Mucosa of rectum (tissue), 2 donors: ENCODE measurements around the gene ZPBP.

Experiments used
- H3K27ac ChIP-seq, 2 donors: one replicate each; pipeline ENCODE4 v1.7.0; 2013; ENCODE audit warnings: inconsistent platforms in 2 of 2, low read depth in 2 of 2, low read length in 2 of 2
- H3K27me3 ChIP-seq, 2 donors: one replicate each; pipeline ENCODE4 v1.7.0; 2013; ENCODE audit warnings: low read length in 2 of 2; ENCODE audit not compliant: control insufficient read depth in 2 of 2, insufficient read depth in 2 of 2
- H3K36me3 ChIP-seq, 2 donors: one replicate each; pipeline ENCODE4 v1.7.0; 2013; ENCODE audit warnings: low read length in 2 of 2; ENCODE audit not compliant: control insufficient read depth in 2 of 2, insufficient read depth in 2 of 2
- H3K4me1 ChIP-seq, 2 donors: one replicate each; pipeline ENCODE4 v1.7.0; 2013; ENCODE audit warnings: low read length in 2 of 2, mild to moderate bottlenecking in 1 of 2; ENCODE audit not compliant: control insufficient read depth in 2 of 2, insufficient read depth in 2 of 2
- H3K4me3 ChIP-seq, 2 donors: one replicate each; pipeline ENCODE4 v1.7.0; 2013; ENCODE audit warnings: low read length in 2 of 2
- H3K9ac ChIP-seq, 2 donors: one replicate each; pipeline ENCODE4 v1.7.0; 2013; ENCODE audit warnings: low read length in 2 of 2, low read depth in 1 of 2, mild to moderate bottlenecking in 1 of 2
- H3K9me3 ChIP-seq, 2 donors: one replicate each; pipeline ENCODE4 v1.7.0; 2013; ENCODE audit warnings: low read length in 2 of 2; ENCODE audit not compliant: control insufficient read depth in 2 of 2
- donor health status: healthy.
- donor health status: Normal muscosa, but diverticular disease.

The ZPBP gene

GRCh38 chr7:49937608-49938007 lies 155.4 kb downstream of the ZPBP start:
- Histone ChIP-seq H3K9ac (no peak overlapping the region), H3K4me3 (no peak overlapping the region), H3K27ac (no peak overlapping the region), H3K4me1 (no peaks in the 10 kb centered on the region), H3K9me3 (peaks cover 0 to 3% of the 10 kb centered on the region in 2 donors), H3K27me3 (no peaks in the 10 kb centered on the region), H3K36me3 (no peaks in the 10 kb centered on the region)

GRCh38 chr7:49931627-49932026 lies 161.4 kb downstream of the ZPBP start:
- Histone ChIP-seq H3K4me1 (no peaks in the 10 kb centered on the region), H3K9me3 (peaks cover 2 to 5% of the 10 kb centered on the region in 2 donors), H3K27me3 (no peaks in the 10 kb centered on the region), H3K36me3 (no peaks in the 10 kb centered on the region), H3K9ac (no peak overlapping the region), H3K27ac (no peak overlapping the region), H3K4me3 (no peak overlapping the region)

GRCh38 chr7:49928787-49929186 lies 164.3 kb downstream of the ZPBP start:
- no peak overlapping the region for H3K4me3 ChIP-seq
- H3K9ac ChIP-seq, result no peak overlapping the region
- no peaks in the 10 kb centered on the region for H3K27me3 ChIP-seq
- no peaks in the 10 kb centered on the region for H3K4me1 ChIP-seq
- no peaks in the 10 kb centered on the region for H3K36me3 ChIP-seq
- H3K27ac ChIP-seq, result no peak overlapping the region
- peaks cover 2 to 3% of the 10 kb centered on the region in 2 donors for H3K9me3 ChIP-seq

GRCh38 chr7:49927631-49928030 lies 165.4 kb downstream of the ZPBP start:
- Histone ChIP-seq H3K27me3 (no peaks in the 10 kb centered on the region), H3K4me1 (no peaks in the 10 kb centered on the region), H3K36me3 (no peaks in the 10 kb centered on the region), H3K9me3 (peaks cover 2 to 3% of the 10 kb centered on the region in 2 donors), H3K9ac (no peak overlapping the region), H3K4me3 (no peak overlapping the region), H3K27ac (no peak overlapping the region)

- H3K27ac ChIP-seq, result no peak overlapping the region
- no peaks in the 10 kb centered on the region for H3K4me1 ChIP-seq
- H3K9me3 ChIP-seq, result peaks cover 1 to 3% of the 10 kb centered on the region in 2 donors
Observed at GRCh38 chr7:49926720-49927119, 166.3 kb downstream of the ZPBP start.

GRCh38 chr7:49911909-49912308 lies 181.1 kb downstream of the ZPBP start:
- Histone ChIP-seq H3K27ac (no peak overlapping the region), H3K9ac (no peak overlapping the region), H3K9me3 (no peaks in the 10 kb centered on the region)

More at GRCh38 chr7:49926720-49927119, 166.3 kb downstream of the ZPBP start:
- Histone ChIP-seq H3K36me3 (no peaks in the 10 kb centered on the region), H3K4me3 (no peak overlapping the region), H3K27me3 (no peaks in the 10 kb centered on the region), H3K9ac (no peak overlapping the region)

GRCh38 chr7:49894543-49894942 lies 198.5 kb downstream of the ZPBP start:
- no peaks in the 10 kb centered on the region for H3K27me3 ChIP-seq
- H3K36me3 ChIP-seq, result no peaks in the 10 kb centered on the region
- no peak overlapping the region for H3K9ac ChIP-seq
- no peak overlapping the region for H3K27ac ChIP-seq
- H3K4me1 ChIP-seq, result no peaks in the 10 kb centered on the region
- no peaks in the 10 kb centered on the region for H3K9me3 ChIP-seq
- no peak overlapping the region for H3K4me3 ChIP-seq

More at GRCh38 chr7:49911909-49912308, 181.1 kb downstream of the ZPBP start:
- Histone ChIP-seq H3K4me3 (no peak overlapping the region), H3K36me3 (no peaks in the 10 kb centered on the region), H3K27me3 (no peaks in the 10 kb centered on the region), H3K4me1 (no peaks in the 10 kb centered on the region)

- H3K27ac ChIP-seq, result no peak overlapping the region
- no peaks in the 10 kb centered on the region for H3K36me3 ChIP-seq
- no peaks in the 10 kb centered on the region for H3K27me3 ChIP-seq
- no peak overlapping the region for H3K9ac ChIP-seq
- H3K9me3 ChIP-seq, result no peaks in the 10 kb centered on the region
- H3K4me3 ChIP-seq, result no peak overlapping the region
- H3K4me1 ChIP-seq, result no peaks in the 10 kb centered on the region
Observed at GRCh38 chr7:49893131-49893530, 199.9 kb downstream of the ZPBP start.

GRCh38 chr7:49892481-49892880 lies 200.6 kb downstream of the ZPBP start:
- Histone ChIP-seq H3K9ac (no peak overlapping the region), H3K9me3 (no peaks in the 10 kb centered on the region), H3K36me3 (no peaks in the 10 kb centered on the region)

More at GRCh38 chr7:49892481-49892880, 200.6 kb downstream of the ZPBP start:
- Histone ChIP-seq H3K4me1 (no peaks in the 10 kb centered on the region), H3K27ac (no peak overlapping the region), H3K4me3 (no peak overlapping the region), H3K27me3 (no peaks in the 10 kb centered on the region)
